Activated naive CD4-positive, alpha-beta T cell treated with anti-CD3 and anti-CD28 coated beads, Interleukin-2, amount 50 U/mL, for 72 hours (primary cell): ENCODE measurements around the gene LMBRD2. TPM values are rescaled to one million over a fixed set of nuclear protein-coding genes. Genes with fewer than 3 reads are reported as not detected.

ENCODE experiments used
- total RNA-seq, 2 donors: library from RNA; stranded (reverse); gene quantifications; one replicate each; pipeline ENCODE4 v1.2.3, GENCODE V29; 2022

The LMBRD2 gene
- total RNA-seq, 2 donors from 2014 or later, result 6.7 to 12.9 TPM

Other genes with a start within 250 kb of the LMBRD2 start
- 1 to 10 TPM; 1.1 to 3.5 TPM for gene CAPSL, start 213.3 kb downstream of the LMBRD2 start, total RNA-seq
- gene UGT3A1, start 160.5 kb downstream of the LMBRD2 start, total RNA-seq, result not detected
- gene UGT3A2, start 85.0 kb downstream of the LMBRD2 start, total RNA-seq, result under 1 TPM; 0.27 to 0.41 TPM
- gene SKP2, start 224 bp upstream of the LMBRD2 start, total RNA-seq, result 10 to 100 TPM; 48.1 to 50.3 TPM
- gene NADK2, start 90.0 kb upstream of the LMBRD2 start, total RNA-seq, result 10 to 100 TPM; 11.7 to 12.2 TPM
- gene RANBP3L, start 150.0 kb upstream of the LMBRD2 start, total RNA-seq, result not detected